H1 (cell line): Measurements from ENCODE around the gene CSNK2A3. TPM values are rescaled to one million over a fixed set of nuclear protein-coding genes. Genes with fewer than 3 reads are reported as not detected.

ENCODE experiments used
- CTCF ChIA-PET: fragments of 300-600 bp; sonication (Branson Sonifier 250); formaldehyde crosslinking; loops from one replicate; lab custom pipeline; 2021; ENCODE audit not compliant: partially characterized antibody; lab: Charles Lee
- POLR2A ChIA-PET: fragments of 300-600 bp; sonication (Branson Sonifier 250); formaldehyde crosslinking; loops from one replicate; lab custom pipeline; 2021; ENCODE audit warnings: inconsistent platforms; ENCODE audit not compliant: partially characterized antibody; lab: Charles Lee
- DNase-seq, 2 experiments: peaks; one replicate each; pipeline versions ENCODE4 v3.0.0 to v3.0.0-alpha.2; 2010 to 2022; ENCODE audit warnings: low spot score in 2 of 2, low read depth in 1 of 2, mixed read lengths in 1 of 2
- FAIRE-seq: peaks from 2 replicates; lab custom pipeline; 2011; peaks lifted over from hg19 to GRCh38; lab: Jason Lieb, UNC
- H2AFZ ChIP-seq: 2 replicates; pipeline ENCODE4 v1.8.1; 2012; ENCODE audit warnings: low read length, inconsistent platforms
- H2AK5ac ChIP-seq: 2 replicates; pipeline ENCODE4 v1.6.1; 2013; ENCODE audit warnings: low read depth, low read length
- H2BK120ac ChIP-seq: replicated peaks from 2 replicates; pipeline ENCODE3; 2013; ENCODE audit warnings: low read depth, low read length, inconsistent platforms
- H2BK12ac ChIP-seq: 2 replicates; pipeline ENCODE4 v1.6.1; 2013; ENCODE audit warnings: low read depth, low read length
- H2BK15ac ChIP-seq: 2 replicates; pipeline ENCODE4 v1.6.1; 2013; ENCODE audit warnings: low read length
- H2BK20ac ChIP-seq: 2 replicates; pipeline ENCODE4 v1.6.1; 2013; ENCODE audit warnings: low read length
- H2BK5ac ChIP-seq: 2 replicates; pipeline ENCODE4 v1.6.1; 2013; ENCODE audit warnings: low read depth, low read length
- H3K14ac ChIP-seq: 2 replicates; pipeline ENCODE4 v1.6.1; 2013; ENCODE audit warnings: inconsistent platforms; ENCODE audit not compliant: insufficient read length
- H3K18ac ChIP-seq: 2 replicates; pipeline ENCODE4 v1.6.1; 2013; ENCODE audit warnings: low read length; ENCODE audit errors: extremely low read depth
- H3K23ac ChIP-seq: 2 replicates; pipeline ENCODE4 v1.6.1; 2013; ENCODE audit warnings: inconsistent platforms; ENCODE audit not compliant: insufficient read length
- H3K23me2 ChIP-seq: 2 replicates; pipeline ENCODE4 v1.6.1; 2013; ENCODE audit warnings: low read depth, low read length
- H3K27ac ChIP-seq: 2 replicates; pipeline ENCODE4 v1.6.1; 2011; ENCODE audit warnings: low read depth, low read length, inconsistent platforms
- H3K27me3 ChIP-seq, 4 experiments: replicated peaks in 1 of 4; 1 replicate in 1 of 4; 2 replicates in 3 of 4; pipeline versions ENCODE4 v1.6.1 to v1.8.1; 2011 to 2013; ENCODE audit warnings: low read length in 3 of 4, mild to moderate bottlenecking in 3 of 4, inconsistent platforms in 2 of 4, mixed read lengths in 2 of 4, moderate library complexity in 1 of 4; ENCODE audit not compliant: control insufficient read depth in 3 of 4, insufficient read depth in 3 of 4; ENCODE audit errors: extremely low read depth in 1 of 4
- H3K36me3 ChIP-seq, 4 experiments: 2 replicates each; pipeline versions ENCODE4 v1.6.1 to v1.8.1; 2011 to 2013; ENCODE audit warnings: mild to moderate bottlenecking in 4 of 4, low read length in 3 of 4, moderate library complexity in 2 of 4, control low read depth in 1 of 4, inconsistent platforms in 1 of 4; ENCODE audit not compliant: insufficient read depth in 4 of 4, control insufficient read depth in 2 of 4
- H3K4ac ChIP-seq: replicated peaks from 2 replicates; pipeline ENCODE3; 2013; ENCODE audit warnings: low read length, low read depth, mixed read lengths, inconsistent platforms; ENCODE audit not compliant: insufficient read length
- H3K4me1 ChIP-seq, 4 experiments: replicated peaks in 1 of 4; 1 replicate in 1 of 4; 2 replicates in 3 of 4; pipeline versions ENCODE4 v1.6.1 to v1.8.1; 2011 to 2013; ENCODE audit warnings: low read length in 3 of 4, inconsistent platforms in 2 of 4, mixed read lengths in 1 of 4; ENCODE audit not compliant: insufficient read depth in 4 of 4, control insufficient read depth in 3 of 4
- H3K4me2 ChIP-seq, 2 experiments: 2 replicates each; pipeline versions ENCODE4 v1.6.1 to v1.8.1; 2011 to 2013; ENCODE audit warnings: low read depth in 2 of 2, low read length in 2 of 2, control low read depth in 1 of 2, inconsistent platforms in 1 of 2, mild to moderate bottlenecking in 1 of 2; ENCODE audit not compliant: insufficient read depth in 1 of 2
- H3K4me3 ChIP-seq, 4 experiments: fragments of 200-600, 300-600 bp in 1 of 4; sonication (generic), shearing (Covaris generic), sonication (Bioruptor Twin) in 1 of 4; 2 replicates each; pipeline versions ENCODE4 v1.5.1 to v1.8.1; 2011 to 2016; ENCODE audit warnings: low read length in 4 of 4, low read depth in 3 of 4, control low read depth in 2 of 4, inconsistent platforms in 2 of 4, mild to moderate bottlenecking in 2 of 4, mixed read lengths in 1 of 4, moderate library complexity in 1 of 4; ENCODE audit not compliant: insufficient read depth in 2 of 4; ENCODE audit errors: extremely low read depth in 1 of 4
- H3K56ac ChIP-seq: replicated peaks from 2 replicates; pipeline ENCODE3; 2013; ENCODE audit warnings: low read depth, mild to moderate bottlenecking, mixed read lengths, low read length, inconsistent platforms; ENCODE audit not compliant: insufficient read length
- H3K79me1 ChIP-seq: 2 replicates; pipeline ENCODE4 v1.6.1; 2013; ENCODE audit warnings: low read depth, low read length, control low read depth
- H3K79me2 ChIP-seq, 2 experiments: 2 replicates each; pipeline versions ENCODE4 v1.6.1 to v1.8.1; 2012 to 2013; ENCODE audit warnings: low read length in 2 of 2, mild to moderate bottlenecking in 2 of 2, inconsistent platforms in 1 of 2; ENCODE audit not compliant: insufficient read depth in 2 of 2, control insufficient read depth in 1 of 2
- H3K9ac ChIP-seq, 4 experiments: replicated peaks in 1 of 4; 1 replicate in 1 of 4; 2 replicates in 3 of 4; pipeline versions ENCODE4 v1.6.1 to v1.8.1; 2011 to 2013; ENCODE audit warnings: low read depth in 3 of 4, low read length in 3 of 4, control low read depth in 2 of 4, mild to moderate bottlenecking in 2 of 4, moderate library complexity in 2 of 4, inconsistent platforms in 1 of 4; ENCODE audit errors: extremely low read depth in 1 of 4
- H3K9me3 ChIP-seq, 2 experiments: 2 replicates each; pipeline versions ENCODE4 v1.6.1 to v1.8.1; 2012 to 2013; ENCODE audit warnings: mild to moderate bottlenecking in 2 of 2, moderate library complexity in 2 of 2, control low read depth in 1 of 2, inconsistent platforms in 1 of 2, low read depth in 1 of 2, low read length in 1 of 2, mixed read lengths in 1 of 2; ENCODE audit not compliant: insufficient read depth in 2 of 2
- H4K20me1 ChIP-seq, 2 experiments: replicated peaks in 1 of 2; 2 replicates each; pipeline versions ENCODE3 to v1.8.1; 2011 to 2013; ENCODE audit warnings: inconsistent platforms in 2 of 2, low read length in 2 of 2, mild to moderate bottlenecking in 1 of 2; ENCODE audit not compliant: insufficient read depth in 2 of 2, control insufficient read depth in 1 of 2
- H4K5ac ChIP-seq: 2 replicates; pipeline ENCODE4 v1.6.1; 2013; ENCODE audit warnings: low read length, low read depth, mixed read lengths, inconsistent platforms; ENCODE audit not compliant: insufficient read length
- H4K8ac ChIP-seq: 2 replicates; pipeline ENCODE4 v1.8.0; 2013; ENCODE audit warnings: mild to moderate bottlenecking, moderate library complexity, low read length, inconsistent platforms; ENCODE audit not compliant: insufficient read depth; ENCODE audit errors: extremely low read depth
- H4K91ac ChIP-seq: replicated peaks from 2 replicates; pipeline ENCODE3; 2013; ENCODE audit warnings: low read length, mixed read lengths, inconsistent platforms; ENCODE audit not compliant: insufficient read length
- CHD2 ChIP-seq: IDR thresholded peaks from 2 replicates; pipeline ENCODE4 v1.6.1; 2012; ENCODE audit warnings: low read length, improper control_type of control experiment
- CTCF ChIP-seq, 3 experiments: IDR thresholded peaks; 1 replicate in 2 of 3; 2 replicates in 1 of 3; pipeline versions ENCODE4 v1.5.1 to v1.6.1; 2011; ENCODE audit warnings: low read length in 3 of 3, mild to moderate bottlenecking in 3 of 3, inconsistent platforms in 2 of 3, low read depth in 1 of 3, moderate library complexity in 1 of 3; ENCODE audit not compliant: insufficient read depth in 1 of 3; ENCODE audit errors: control extremely low read depth in 1 of 3
- EGR1 ChIP-seq: IDR thresholded peaks from 2 replicates; pipeline ENCODE4 v1.6.1; 2011; ENCODE audit warnings: low read depth, low read length, borderline replicate concordance
- JUN ChIP-seq: IDR thresholded peaks from 2 replicates; pipeline ENCODE4 v1.6.1; 2011; ENCODE audit warnings: low read depth, mild to moderate bottlenecking, improper control_type of control experiment, low read length
- JUND ChIP-seq: IDR thresholded peaks from 2 replicates; pipeline ENCODE4 v1.6.1; 2011; ENCODE audit warnings: mild to moderate bottlenecking, improper control_type of control experiment, low read length
- POU5F1 ChIP-seq: IDR thresholded peaks from 2 replicates; pipeline ENCODE4 v1.6.1; 2011; ENCODE audit warnings: low read depth, mild to moderate bottlenecking, low read length, moderate library complexity
- RBBP5 ChIP-seq: IDR thresholded peaks from 2 replicates; pipeline ENCODE4 v1.7.1; 2012; ENCODE audit warnings: low read depth, mild to moderate bottlenecking, inconsistent platforms, low read length, moderate library complexity, borderline replicate concordance
- SAP30 ChIP-seq: fragments of 300-600 bp; sonication (generic); IDR thresholded peaks from 2 replicates; pipeline ENCODE4 v1.7.1; 2012; ENCODE audit warnings: low read length, moderate library complexity, mild to moderate bottlenecking, inconsistent platforms; ENCODE audit not compliant: insufficient read depth, insufficient replicate concordance
- SIRT6 ChIP-seq: IDR thresholded peaks from one replicate; pipeline ENCODE4 v1.7.1; 2012; ENCODE audit warnings: low read length, inconsistent platforms
- SP2 ChIP-seq: IDR thresholded peaks from 2 replicates; pipeline ENCODE4 v1.6.1; 2012; ENCODE audit warnings: mild to moderate bottlenecking, low read length, inconsistent platforms
- TAF1 ChIP-seq: IDR thresholded peaks from 2 replicates; pipeline ENCODE4 v1.6.1; 2011; ENCODE audit warnings: mild to moderate bottlenecking, low read depth, low read length
- TBP ChIP-seq: IDR thresholded peaks from 2 replicates; pipeline ENCODE4 v1.6.1; 2011; ENCODE audit warnings: low read depth, low read length, improper control_type of control experiment
- YY1 ChIP-seq: IDR thresholded peaks from 2 replicates; pipeline ENCODE4 v1.6.1; 2011; ENCODE audit warnings: low read depth, mild to moderate bottlenecking, low read length
- ZNF274 ChIP-seq: IDR thresholded peaks from 2 replicates; pipeline ENCODE4 v1.7.0; 2012; ENCODE audit warnings: low read length, borderline replicate concordance; ENCODE audit errors: extremely low read depth
- WGBS, 2 experiments: shearing (Covaris generic) in 1 of 2; methylation state at CpG; one replicate each; pipeline versions ENCODE4 v1.1.6 to v1.1.7; 2013 to 2015; ENCODE audit warnings: low lambda C conversion rate in 2 of 2, mixed read lengths in 2 of 2, inconsistent platforms in 1 of 2, low coverage in 1 of 2, missing lambda C conversion rate in 1 of 2; ENCODE audit not compliant: insufficient replicate concordance in 2 of 2, insufficient coverage in 1 of 2, insufficient read length in 1 of 2; ENCODE audit errors: extremely low coverage in 1 of 2, missing lambda C conversion rate in 1 of 2; 5-methylcytosine and 5-hydroxymethylcytosine counted together
- polyA plus RNA-seq, 7 experiments: library from polyadenylated mRNA; depleted of rRNA in 3 of 7; stranded (reverse) in 5 of 7; unstranded in 2 of 7; fragments of >200 nt in 5 of 7; fragments of 200-250 nt in 2 of 7; gene quantifications; 1 replicate in 5 of 7; 2 replicates in 1 of 7; 4 replicates in 1 of 7; pipeline versions ENCODE4 v1.2.1 to v1.2.3, GENCODE V29; 2011 to 2013; ENCODE audit warnings: missing spikeins in 2 of 7, mixed read lengths in 2 of 7
- total RNA-seq: library from RNA; stranded (reverse); fragmentation: NEBNext Ultra II Directional; extraction: Animal tissue kit (Norgen Biotek cat#: 25700); gene quantifications from 2 replicates; pipeline ENCODE4 v1.2.1, GENCODE V29; 2021

Gene CSNK2A3
- total and polyA plus RNA-seq, 2 of the 8 experiments (the other 6 are each of a cell fraction or from before 2014, with no cell fraction given), result 0.69 to 1.0 TPM

- Histone ChIP-seq H2BK15ac (no peak overlapping the region), H3K79me2 (no peaks in the 10 kb centered on the region), H4K5ac (no peak overlapping the region), H3K4me2 (no peak overlapping the region), H3K23ac (no peak overlapping the region), H4K8ac (no peak overlapping the region), H2AK5ac (no peak overlapping the region; the same call in 1 of the 2 replicates), H2BK12ac (no peak overlapping the region), H2BK120ac (no peak overlapping the region), H3K23me2 (no peaks in the 10 kb centered on the region), H3K18ac (no peak overlapping the region), H3K27ac (no peak overlapping the region), H2BK20ac (no peak overlapping the region), H3K14ac (no peak overlapping the region), H3K4ac (no peak overlapping the region), H3K36me3 (no peaks in the 10 kb centered on the region), H2AFZ (no peak overlapping the region), H3K4me1 (no peaks in the 10 kb centered on the region), H3K4me3 (no peak overlapping the region), H3K79me1 (no peaks in the 10 kb centered on the region), H3K9me3 (no peaks in the 10 kb centered on the region), H3K9ac (peak overlapping the region in 1 of 4 experiments; percentile 21; a peak in 1 of 7 replicates), H3K27me3 (no peaks in the 10 kb centered on the region), H4K20me1 (no peaks in the 10 kb centered on the region), H4K91ac (no peak overlapping the region), H2BK5ac (no peak overlapping the region), H3K56ac (no peak overlapping the region)
- no peak for FAIRE-seq
- ChIA-PET POLR2A (no interaction called here), CTCF (no interaction called here)
- WGBS, 2 experiments, result 93% methylated on average over 4 of the region's 5 CpGs; no CpG with 5 or more reads in 1 of the 2 experiments
- DNase-seq, result no peak
- TF ChIP-seq RBBP5, result no peak
- TF ChIP-seq JUN, result no peak
- no peak for TF ChIP-seq SAP30
- no peak for TF ChIP-seq SIRT6
- no peak for TF ChIP-seq SP2
- TF ChIP-seq JUND, result no peak
- TF ChIP-seq CHD2, result no peak
- no peak for TF ChIP-seq POU5F1
- TF ChIP-seq YY1, result no peak
- TF ChIP-seq TBP, result no peak
- TF ChIP-seq ZNF274, result no peak
- no peak for TF ChIP-seq CTCF (IDR thresholded peaks at IDR 0.05; ENCODE audit: control extremely low read depth in 1 of 3, insufficient read depth in 1 of 3, low read depth in 1 of 3, low read length in 3 of 3)
- no peak for TF ChIP-seq EGR1
- no peak for TF ChIP-seq TAF1
These were observed 4.7 kb downstream of the CSNK2A3 start for GRCh38 chr11:11348303-11348702.
